Breast epithelium (tissue), 3 donors: ENCODE data around the gene TTLL6.

Source experiments
- POLR2A ChIP-seq: fragments of 450-650 bp; IDR thresholded peaks from one replicate; pipeline ENCODE4 v1.6.1; 2016; ENCODE audit warnings: antibody characterized with exemption, mild to moderate bottlenecking, moderate library complexity
- POLR2AphosphoS5 ChIP-seq, 3 donors: sonication (generic); formaldehyde crosslinking; IDR thresholded peaks; one replicate each; pipeline ENCODE4 v1.6.1; 2017; ENCODE audit warnings: antibody characterized with exemption in 3 of 3
- TF ChIP-seq, protein P1 (sequence below), 3 donors: fragments of 450-650 bp; IDR thresholded peaks; one replicate each; pipeline ENCODE4 v1.5.1; 2016 to 2017; ENCODE audit warnings: antibody characterized with exemption in 3 of 3, mild to moderate bottlenecking in 3 of 3, moderate library complexity in 3 of 3

DNA sequence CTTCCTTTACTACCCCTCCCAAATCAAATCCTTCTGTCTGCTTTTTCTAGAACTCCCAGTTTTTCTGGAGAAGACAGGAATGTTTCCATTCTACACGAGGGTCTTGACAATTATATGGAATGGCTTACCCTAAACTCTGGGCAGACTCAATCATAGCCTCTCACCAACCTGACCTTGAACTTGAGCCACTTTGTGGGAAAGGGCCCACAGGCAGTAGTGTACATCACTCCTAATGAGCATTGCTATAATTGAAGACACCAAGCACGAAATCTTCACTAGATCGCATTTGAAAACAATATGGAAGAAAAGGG is 86.8 kb downstream of the TTLL6 start:
- TF ChIP-seq, protein P1, sequence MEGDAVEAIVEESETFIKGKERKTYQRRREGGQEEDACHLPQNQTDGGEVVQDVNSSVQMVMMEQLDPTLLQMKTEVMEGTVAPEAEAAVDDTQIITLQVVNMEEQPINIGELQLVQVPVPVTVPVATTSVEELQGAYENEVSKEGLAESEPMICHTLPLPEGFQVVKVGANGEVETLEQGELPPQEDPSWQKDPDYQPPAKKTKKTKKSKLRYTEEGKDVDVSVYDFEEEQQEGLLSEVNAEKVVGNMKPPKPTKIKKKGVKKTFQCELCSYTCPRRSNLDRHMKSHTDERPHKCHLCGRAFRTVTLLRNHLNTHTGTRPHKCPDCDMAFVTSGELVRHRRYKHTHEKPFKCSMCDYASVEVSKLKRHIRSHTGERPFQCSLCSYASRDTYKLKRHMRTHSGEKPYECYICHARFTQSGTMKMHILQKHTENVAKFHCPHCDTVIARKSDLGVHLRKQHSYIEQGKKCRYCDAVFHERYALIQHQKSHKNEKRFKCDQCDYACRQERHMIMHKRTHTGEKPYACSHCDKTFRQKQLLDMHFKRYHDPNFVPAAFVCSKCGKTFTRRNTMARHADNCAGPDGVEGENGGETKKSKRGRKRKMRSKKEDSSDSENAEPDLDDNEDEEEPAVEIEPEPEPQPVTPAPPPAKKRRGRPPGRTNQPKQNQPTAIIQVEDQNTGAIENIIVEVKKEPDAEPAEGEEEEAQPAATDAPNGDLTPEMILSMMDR (IDR thresholded peaks at IDR 0.05): no peak
- TF ChIP-seq POLR2A (no peak), POLR2AphosphoS5 (IDR thresholded peaks at IDR 0.05) (no peak)
